HG02852 (cell line): Measurements from ENCODE around the gene DMTF1.
A peak's percentile ranks its signal among the peaks of the same experiment; 100 is the strongest.
"Not testable (repeated sequence)": the region's sequence is repeated elsewhere in the genome, so short reads cannot be mapped to it uniquely, and the experiment has no call there.

ENCODE experiments used
- ATAC-seq: cut with Tn5 transposase; IDR thresholded peaks from one replicate; pipeline ENCODE4 v1.9.1; 2021; ENCODE audit warnings: mild to moderate bottlenecking, moderate library complexity; ENCODE audit not compliant: unreplicated experiment

The DMTF1 gene

GRCh38 chr7:87152112-87152896 lies at the start of gene DMTF1:
TSS of gene DMTF1 (plus strand) at chr7:87152453. CDS start at chr7:87164942, 12,489 bp downstream.
- ATAC-seq = peak; percentile 80

GRCh38 chr7:87105401-87105800 lies 46.9 kb upstream of the DMTF1 start:
- ATAC-seq = no peak

GRCh38 chr7:87106974-87107612 lies 45.2 kb upstream of the DMTF1 start:
- ATAC-seq = no peak

- no peak for ATAC-seq
Observed at GRCh38 chr7:87107949-87108776, 44.1 kb upstream of the DMTF1 start.

- no peak for ATAC-seq
Observed at GRCh38 chr7:87110778-87111177, 41.5 kb upstream of the DMTF1 start.

GRCh38 chr7:87111877-87112276 lies 40.4 kb upstream of the DMTF1 start:
- no peak for ATAC-seq

GRCh38 chr7:87113077-87113476 lies 39.2 kb upstream of the DMTF1 start:
- no peak for ATAC-seq

- not testable (repeated sequence) for ATAC-seq
Observed at GRCh38 chr7:87113904-87114303, 38.3 kb upstream of the DMTF1 start.

- not testable (repeated sequence) for ATAC-seq
Observed at GRCh38 chr7:87115772-87116171, 36.5 kb upstream of the DMTF1 start.

- ATAC-seq = peak; percentile 75
Observed at GRCh38 chr7:87116315-87116714, 35.9 kb upstream of the DMTF1 start.

GRCh38 chr7:87119581-87119980 lies 32.7 kb upstream of the DMTF1 start:
- no peak for ATAC-seq

- no peak for ATAC-seq
Observed at GRCh38 chr7:87123105-87123504, 29.1 kb upstream of the DMTF1 start.

GRCh38 chr7:87127019-87127418 lies 25.2 kb upstream of the DMTF1 start:
- peak; percentile 44 for ATAC-seq

GRCh38 chr7:87128861-87129267 lies 23.4 kb upstream of the DMTF1 start:
- no peak for ATAC-seq

GRCh38 chr7:87129332-87129731 lies 22.9 kb upstream of the DMTF1 start:
- ATAC-seq = no peak

GRCh38 chr7:87129848-87130247 lies 22.4 kb upstream of the DMTF1 start:
- ATAC-seq = peak; percentile 93

GRCh38 chr7:87131771-87132170 lies 20.5 kb upstream of the DMTF1 start:
- ATAC-seq = no peak

- ATAC-seq = no peak
Observed at GRCh38 chr7:87137271-87137670, 15.0 kb upstream of the DMTF1 start.

- ATAC-seq = no peak
Observed at GRCh38 chr7:87139514-87139913, 12.7 kb upstream of the DMTF1 start.

GRCh38 chr7:87140271-87140748 lies 11.9 kb upstream of the DMTF1 start:
- ATAC-seq = no peak

GRCh38 chr7:87144173-87144657 lies 8.0 kb upstream of the DMTF1 start:
- peak; percentile 97 for ATAC-seq
